Hepatocyte (in vitro differentiated cells): ENCODE measurements around the gene RUVBL2. TPM values are rescaled to one million over a fixed set of nuclear protein-coding genes. Genes with fewer than 3 reads are reported as not detected.

ENCODE experiments used
- DNase-seq: peaks from one replicate; pipeline ENCODE4 v3.0.0-alpha.2; 2016; ENCODE audit warnings: low spot score
- H2AFZ ChIP-seq: fragments of 200-600 bp; sonication (generic); 2 replicates; pipeline ENCODE4 v1.6.0; 2016; ENCODE audit warnings: antibody characterized with exemption, mild to moderate bottlenecking
- H3K27ac ChIP-seq: fragments of 200-600 bp; sonication (generic); 2 replicates; pipeline ENCODE4 v1.5.1; 2016; ENCODE audit warnings: mild to moderate bottlenecking
- H3K27me3 ChIP-seq: fragments of 200-600 bp; sonication (generic); 2 replicates; pipeline ENCODE4 v1.6.1; 2016
- H3K36me3 ChIP-seq: fragments of 200-600 bp; sonication (generic); replicated peaks from 2 replicates; pipeline ENCODE4 v1.5.1; 2016; ENCODE audit warnings: low read depth; ENCODE audit not compliant: insufficient read depth
- H3K4me1 ChIP-seq: fragments of 200-600 bp; sonication (generic); 2 replicates; pipeline ENCODE4 v1.5.1; 2016; ENCODE audit warnings: mild to moderate bottlenecking, moderate library complexity; ENCODE audit not compliant: insufficient read depth
- H3K4me2 ChIP-seq: fragments of 200-600 bp; sonication (generic); 2 replicates; pipeline ENCODE4 v1.6.0; 2016
- H3K4me3 ChIP-seq: fragments of 200-600 bp; sonication (generic); 2 replicates; pipeline ENCODE4 v1.5.1; 2016; ENCODE audit warnings: mild to moderate bottlenecking
- H3K79me2 ChIP-seq: fragments of 200-600 bp; sonication (generic); 2 replicates; pipeline ENCODE4 v1.6.0; 2017; ENCODE audit warnings: mild to moderate bottlenecking
- H3K9me2 ChIP-seq: fragments of 200-600 bp; sonication (generic); replicated peaks from 2 replicates; pipeline ENCODE4 v1.6.0; 2017; ENCODE audit warnings: mild to moderate bottlenecking; ENCODE audit not compliant: insufficient read depth
- H3K9me3 ChIP-seq: fragments of 200-600 bp; sonication (generic); 2 replicates; pipeline ENCODE4 v1.5.1; 2016; ENCODE audit warnings: low read depth, mild to moderate bottlenecking
- H4K20me1 ChIP-seq: fragments of 200-600 bp; sonication (generic); 2 replicates; pipeline ENCODE4 v1.6.0; 2016; ENCODE audit warnings: mild to moderate bottlenecking; ENCODE audit not compliant: insufficient read depth, poor library complexity, severe bottlenecking
- CTCF ChIP-seq: fragments of 200-600 bp; sonication (generic); IDR thresholded peaks from 2 replicates; pipeline ENCODE4 v1.5.1; 2016; ENCODE audit warnings: antibody characterized with exemption, mild to moderate bottlenecking; ENCODE audit not compliant: poor library complexity
- EZH2 ChIP-seq: fragments of 200-600 bp; sonication (generic); IDR thresholded peaks from 2 replicates; pipeline ENCODE4 v1.6.1; 2016; ENCODE audit warnings: antibody characterized with exemption, mild to moderate bottlenecking, borderline replicate concordance
- EZH2phosphoT487 ChIP-seq: fragments of 200-600 bp; sonication (generic); IDR thresholded peaks from one replicate; pipeline ENCODE4 v1.6.1; 2018; ENCODE audit warnings: antibody characterized with exemption, mild to moderate bottlenecking, low read depth, moderate library complexity; ENCODE audit not compliant: unreplicated experiment, severe bottlenecking
- WGBS: methylation state at CpG from one replicate; pipeline ENCODE4 v1.1.6; 2016; ENCODE audit warnings: low lambda C conversion rate; ENCODE audit errors: missing lambda C conversion rate; 5-methylcytosine and 5-hydroxymethylcytosine counted together
- microRNA-seq: library from miRNA; unstranded; fragments of <30 nt; microRNA quantifications from one replicate; pipeline ENCODE4, GENCODE V29; 2017
- polyA plus RNA-seq: library from polyadenylated mRNA; unstranded; fragments of >200 nt; fragmentation: Nextera tagmentation; extraction: Ambion mirVana; gene quantifications from 2 replicates; pipeline ENCODE4 v1.2.1, GENCODE V29; 2016
- small RNA-seq: library from RNA; depleted of rRNA; stranded (forward); fragments of <200 nt; gene quantifications from one replicate; pipeline ENCODE3, GENCODE V24; 2014
- total RNA-seq: library from RNA; depleted of rRNA; stranded (reverse); fragments of >200 nt; gene quantifications from 2 replicates; pipeline ENCODE4 v1.2.3, GENCODE V29; 2014

RUVBL2 gene
- total and polyA plus RNA-seq, 2 experiments from 2014 or later = 72.1 to 84.9 TPM

GRCh38 chr19:49064768-49065611, 71.3 kb downstream of the RUVBL2 start, which contains the start of gene NTF4:
Gene NTF4 (minus strand): TSS chr19:49064818. CDS start chr19:49061997, 2,821 bp downstream.
- peaks cover 7% of the 10 kb centered on the region for H3K4me1 ChIP-seq
- 4% methylated on average over 34 of the region's 53 CpGs for WGBS
- no peaks in the 10 kb centered on the region for H3K79me2 ChIP-seq
- no peaks in the 10 kb centered on the region for H4K20me1 ChIP-seq
- peak within 1 kb of the TSS; percentile 25 for H3K4me3 ChIP-seq
- H3K27ac ChIP-seq = peak within 1 kb of the TSS; percentile 57
- no peaks in the 10 kb centered on the region for H3K9me3 ChIP-seq
- peak within 1 kb of the TSS; percentile 91 for H3K4me2 ChIP-seq
- peaks cover 20% of the 10 kb centered on the region for H3K27me3 ChIP-seq
- peak; percentile 83 for DNase-seq
- no peaks in the 10 kb centered on the region for H3K9me2 ChIP-seq
- no peaks in the 10 kb centered on the region for H3K36me3 ChIP-seq
- peak within 1 kb of the TSS; percentile 41 for H2AFZ ChIP-seq
- no peak for TF ChIP-seq CTCF
- TF ChIP-seq EZH2phosphoT487 = no peak
- no peak for TF ChIP-seq EZH2

Small RNA genes lying within 50 kb of the gene (microRNA-seq; reads per million reads assigned to microRNA genes)
- 1.3 reads per million for gene MIR6798

Small RNA genes lying within 50 kb of the gene (small RNA-seq; reads per million reads assigned to genes)
- 0.16 reads per million for gene MIR6798

Other genes starting within 250 kb of the RUVBL2 start
- 0.40 and 0.57 TPM in 2 replicates for gene IZUMO1, start 247.0 kb upstream of the RUVBL2 start, total RNA-seq
- 0.52 and 1.3 TPM in 2 replicates for gene IZUMO1, start 247.0 kb upstream of the RUVBL2 start, polyA plus RNA-seq
- 2.4 TPM in 2 replicates for gene FUT1, start 241.2 kb upstream of the RUVBL2 start, total RNA-seq
- gene FUT1, start 241.2 kb upstream of the RUVBL2 start, polyA plus RNA-seq = 4.3 and 5.2 TPM in 2 replicates
- gene FGF21, start 238.4 kb upstream of the RUVBL2 start, total RNA-seq = not detected in 2 replicates
- not detected in 2 replicates for gene FGF21, start 238.4 kb upstream of the RUVBL2 start, polyA plus RNA-seq
- 39.6 and 44.2 TPM in 2 replicates for gene BCAT2, start 182.9 kb upstream of the RUVBL2 start, total RNA-seq
- gene BCAT2, start 182.9 kb upstream of the RUVBL2 start, polyA plus RNA-seq = 84.6 and 122 TPM in 2 replicates
- 64.1 and 67.6 TPM in 2 replicates for gene HSD17B14, start 157.4 kb upstream of the RUVBL2 start, total RNA-seq
- gene HSD17B14, start 157.4 kb upstream of the RUVBL2 start, polyA plus RNA-seq = 91.9 and 107 TPM in 2 replicates
- gene PLEKHA4, start 125.3 kb upstream of the RUVBL2 start, total RNA-seq = 7.3 and 8.3 TPM in 2 replicates
- gene PLEKHA4, start 125.3 kb upstream of the RUVBL2 start, polyA plus RNA-seq = 15.1 and 25.8 TPM in 2 replicates
- gene PPP1R15A, start 121.5 kb upstream of the RUVBL2 start, total RNA-seq = 67.1 and 83.1 TPM in 2 replicates
- gene PPP1R15A, start 121.5 kb upstream of the RUVBL2 start, polyA plus RNA-seq = 172 and 218 TPM in 2 replicates
- gene TULP2, start 95.1 kb upstream of the RUVBL2 start, total RNA-seq = not detected in 2 replicates
- not detected in 2 replicates for gene TULP2, start 95.1 kb upstream of the RUVBL2 start, polyA plus RNA-seq
- 233 and 283 TPM in 2 replicates for gene NUCB1, start 93.6 kb upstream of the RUVBL2 start, total RNA-seq
- gene NUCB1, start 93.6 kb upstream of the RUVBL2 start, polyA plus RNA-seq = 332 and 339 TPM in 2 replicates
- 0.72 and 3.7 TPM in 2 replicates for gene DHDH, start 60.2 kb upstream of the RUVBL2 start, total RNA-seq
- gene DHDH, start 60.2 kb upstream of the RUVBL2 start, polyA plus RNA-seq = 1.5 and 2.9 TPM in 2 replicates
- gene BAX, start 39.0 kb upstream of the RUVBL2 start, total RNA-seq = 76.4 and 77.3 TPM in 2 replicates
- gene BAX, start 39.0 kb upstream of the RUVBL2 start, polyA plus RNA-seq = 106 and 116 TPM in 2 replicates
- gene FTL, start 28.6 kb upstream of the RUVBL2 start, total RNA-seq = 8,878 and 9,969 TPM in 2 replicates
- gene FTL, start 28.6 kb upstream of the RUVBL2 start, polyA plus RNA-seq = 13,723 and 15,987 TPM in 2 replicates
- gene GYS1, start 578 bp upstream of the RUVBL2 start, total RNA-seq = 29.2 and 37.4 TPM in 2 replicates
- 45.9 and 54.8 TPM in 2 replicates for gene GYS1, start 578 bp upstream of the RUVBL2 start, polyA plus RNA-seq
- not detected in 2 replicates for gene LHB, start 23.2 kb downstream of the RUVBL2 start, total RNA-seq
- not detected in 2 replicates for gene LHB, start 23.2 kb downstream of the RUVBL2 start, polyA plus RNA-seq
- gene CGB3, start 30.4 kb downstream of the RUVBL2 start, total RNA-seq = 1.1 TPM in 1 of 2 replicates, not detected in the other
- not detected in 2 replicates for gene CGB3, start 30.4 kb downstream of the RUVBL2 start, polyA plus RNA-seq
- gene CGB2, start 38.0 kb downstream of the RUVBL2 start, total RNA-seq = not detected in 2 replicates
- gene CGB2, start 38.0 kb downstream of the RUVBL2 start, polyA plus RNA-seq = not detected in 2 replicates
- not detected in 2 replicates for gene CGB1, start 43.0 kb downstream of the RUVBL2 start, total RNA-seq
- gene CGB1, start 43.0 kb downstream of the RUVBL2 start, polyA plus RNA-seq = 0.52 TPM in 1 of 2 replicates, not detected in the other
- gene CGB5, start 50.0 kb downstream of the RUVBL2 start, total RNA-seq = 1.5 and 1.9 TPM in 2 replicates
- gene CGB5, start 50.0 kb downstream of the RUVBL2 start, polyA plus RNA-seq = 0.22 and 1.2 TPM in 2 replicates
- gene CGB8, start 55.2 kb downstream of the RUVBL2 start, total RNA-seq = 0.50 TPM in 1 of 2 replicates, not detected in the other
- 0.53 TPM in 1 of 2 replicates, not detected in the other for gene CGB8, start 55.2 kb downstream of the RUVBL2 start, polyA plus RNA-seq
- 0.76 TPM in 1 of 2 replicates, not detected in the other for gene CGB7, start 63.9 kb downstream of the RUVBL2 start, total RNA-seq
- 1.6 and 4.1 TPM in 2 replicates for gene CGB7, start 63.9 kb downstream of the RUVBL2 start, polyA plus RNA-seq
- gene NTF4, start 70.9 kb downstream of the RUVBL2 start, total RNA-seq = 2.9 and 3.4 TPM in 2 replicates
- 6.9 and 11.5 TPM in 2 replicates for gene NTF4, start 70.9 kb downstream of the RUVBL2 start, polyA plus RNA-seq
- gene KCNA7, start 78.8 kb downstream of the RUVBL2 start, total RNA-seq = not detected in 2 replicates
- gene KCNA7, start 78.8 kb downstream of the RUVBL2 start, polyA plus RNA-seq = not detected in 2 replicates
- gene SNRNP70, start 91.6 kb downstream of the RUVBL2 start, total RNA-seq = 164 and 190 TPM in 2 replicates
- 248 and 294 TPM in 2 replicates for gene SNRNP70, start 91.6 kb downstream of the RUVBL2 start, polyA plus RNA-seq
- gene LIN7B, start 120.5 kb downstream of the RUVBL2 start, total RNA-seq = 7.1 and 8.7 TPM in 2 replicates
- 18.0 and 20.6 TPM in 2 replicates for gene LIN7B, start 120.5 kb downstream of the RUVBL2 start, polyA plus RNA-seq
- gene C19orf73, start 125.3 kb downstream of the RUVBL2 start, total RNA-seq = 1.9 TPM in 1 of 2 replicates, not detected in the other
- gene C19orf73, start 125.3 kb downstream of the RUVBL2 start, polyA plus RNA-seq = 2.6 and 2.7 TPM in 2 replicates
- 4.4 and 11.3 TPM in 2 replicates for gene PPFIA3, start 125.7 kb downstream of the RUVBL2 start, total RNA-seq
- 8.2 and 11.4 TPM in 2 replicates for gene PPFIA3, start 125.7 kb downstream of the RUVBL2 start, polyA plus RNA-seq
- gene HRC, start 161.5 kb downstream of the RUVBL2 start, total RNA-seq = 0.44 and 0.50 TPM in 2 replicates
- 0.33 and 0.48 TPM in 2 replicates for gene HRC, start 161.5 kb downstream of the RUVBL2 start, polyA plus RNA-seq
- gene TRPM4, start 163.9 kb downstream of the RUVBL2 start, total RNA-seq = 6.6 and 7.0 TPM in 2 replicates
- gene TRPM4, start 163.9 kb downstream of the RUVBL2 start, polyA plus RNA-seq = 20.5 and 23.2 TPM in 2 replicates